B cell (primary cell): Measurements from ENCODE around the gene EDAR. TPM values are rescaled to one million over a fixed set of nuclear protein-coding genes. Genes with fewer than 3 reads are reported as not detected.

ENCODE experiments used
- ATAC-seq: fragments of 200-7000 bp; cut with Tn5 transposase; one replicate; pipeline ENCODE4 v1.10.0; 2021; ENCODE audit warnings: low read depth, mild to moderate bottlenecking, moderate number of reproducible peaks, moderate library complexity
- CTCF ChIA-PET: fragments of 350-600 bp; sonication (Branson Sonifier 250); formaldehyde crosslinking; loops from one replicate; lab custom pipeline; 2021; ENCODE audit warnings: antibody characterized with exemption, inconsistent platforms; lab: Charles Lee
- POLR2A ChIA-PET: fragments of 350-600 bp; sonication (Branson Sonifier 250); formaldehyde crosslinking; loops from one replicate; lab custom pipeline; 2021; ENCODE audit warnings: antibody characterized with exemption; lab: Charles Lee
- DNase-seq: peaks from one replicate; pipeline ENCODE4 v3.0.0; 2013
- H2AFZ ChIP-seq: 2 replicates; pipeline ENCODE4 v1.6.1; 2012; ENCODE audit warnings: mild to moderate bottlenecking, low read depth, low read length; ENCODE audit not compliant: insufficient read depth, poor library complexity, severe bottlenecking
- H3K27ac ChIP-seq, 2 donors: 1 replicate in 1 of 2; 2 replicates in 1 of 2; pipeline ENCODE4 v1.5.1; 2012 to 2013; ENCODE audit warnings: low read length in 2 of 2, mild to moderate bottlenecking in 2 of 2, moderate library complexity in 1 of 2
- H3K27me3 ChIP-seq, 4 experiments: fragments of 200-600 bp in 1 of 4; sonication (generic) in 1 of 4; replicated peaks in 1 of 4; 1 replicate in 2 of 4; 2 replicates in 2 of 4; pipeline versions ENCODE4 v1.6.1 to v1.7.0; 2013 to 2016; ENCODE audit warnings: low read length in 3 of 4, mild to moderate bottlenecking in 2 of 4, mixed read lengths in 1 of 4, moderate library complexity in 1 of 4; ENCODE audit not compliant: insufficient read depth in 4 of 4, control insufficient read depth in 3 of 4; ENCODE audit errors: control extremely low read depth in 1 of 4
- H3K36me3 ChIP-seq, 2 experiments: replicated peaks in 1 of 2; 1 replicate in 1 of 2; 2 replicates in 1 of 2; pipeline versions ENCODE4 v1.6.1 to v1.7.1; 2013; ENCODE audit warnings: low read length in 1 of 2; ENCODE audit not compliant: insufficient read depth in 2 of 2, control insufficient read depth in 1 of 2; ENCODE audit errors: control extremely low read depth in 1 of 2, extremely low read depth in 1 of 2
- H3K4me1 ChIP-seq, 2 donors: fragments of 200-600 bp in 1 of 2; sonication (generic) in 1 of 2; 1 replicate in 1 of 2; 2 replicates in 1 of 2; pipeline versions ENCODE4 v1.5.1 to v1.6.1; 2013 to 2017; ENCODE audit warnings: low read length in 2 of 2; ENCODE audit not compliant: control insufficient read depth in 2 of 2, insufficient read depth in 2 of 2
- H3K4me2 ChIP-seq: replicated peaks from 2 replicates; pipeline ENCODE3; 2012; ENCODE audit warnings: mild to moderate bottlenecking, low read depth, low read length; ENCODE audit not compliant: poor library complexity, severe bottlenecking
- H3K4me3 ChIP-seq, 5 experiments: fragments of 200-600 bp in 1 of 5; sonication (generic) in 1 of 5; 1 replicate in 3 of 5; 2 replicates in 2 of 5; pipeline versions ENCODE4 v1.5.1 to v1.7.0; 2011 to 2016; ENCODE audit warnings: low read length in 4 of 5, mild to moderate bottlenecking in 4 of 5, low read depth in 2 of 5, control low read depth in 1 of 5, moderate library complexity in 1 of 5; ENCODE audit not compliant: insufficient read depth in 1 of 5; ENCODE audit errors: control extremely low read depth in 1 of 5, extremely low read depth in 1 of 5
- H3K79me2 ChIP-seq: fragments of 200-600 bp; sonication (generic); one replicate; pipeline ENCODE4 v1.6.0; 2016; ENCODE audit warnings: low read length; ENCODE audit not compliant: control insufficient read depth, insufficient read depth
- H3K9ac ChIP-seq: fragments of 200-600 bp; sonication (generic); 2 replicates; pipeline ENCODE4 v1.6.1; 2017; ENCODE audit warnings: mild to moderate bottlenecking, low read length, moderate library complexity
- H3K9me3 ChIP-seq, 3 donors: one replicate each; pipeline versions ENCODE4 v1.6.1 to v1.7.1; 2013; ENCODE audit warnings: low read length in 2 of 3; ENCODE audit not compliant: control insufficient read depth in 2 of 3, insufficient read depth in 1 of 3; ENCODE audit errors: control extremely low read depth in 1 of 3
- H4K20me1 ChIP-seq: 2 replicates; pipeline ENCODE4 v1.6.0; 2012; ENCODE audit warnings: mild to moderate bottlenecking, low read length; ENCODE audit not compliant: insufficient read depth, control insufficient read depth, poor library complexity, severe bottlenecking
- H3K27ac Mint-ChIP-seq: one replicate; pipeline ENCODE4 v1.8.0; 2021; ENCODE audit warnings: mixed read lengths
- H3K27me3 Mint-ChIP-seq: one replicate; pipeline ENCODE4 v1.8.0; 2021; ENCODE audit warnings: mixed read lengths
- H3K4me1 Mint-ChIP-seq: one replicate; pipeline ENCODE4 v1.8.0; 2021; ENCODE audit warnings: mixed read lengths
- H3K4me3 Mint-ChIP-seq: one replicate; pipeline ENCODE4 v1.8.0; 2021; ENCODE audit warnings: mixed read lengths
- H3K9me3 Mint-ChIP-seq: one replicate; pipeline ENCODE4 v1.8.0; 2022; ENCODE audit warnings: mixed read lengths; ENCODE audit not compliant: insufficient read depth
- EZH2 ChIP-seq: IDR thresholded peaks from 2 replicates; pipeline ENCODE4 v1.6.1; 2012; ENCODE audit warnings: borderline replicate concordance, low read depth, mild to moderate bottlenecking, moderate library complexity, low read length; ENCODE audit not compliant: insufficient read depth, poor library complexity, severe bottlenecking
- WGBS: methylation state at CpG from one replicate; pipeline ENCODE4 v1.1.5; 2013; ENCODE audit warnings: missing lambda C conversion rate; ENCODE audit not compliant: insufficient coverage; 5-methylcytosine and 5-hydroxymethylcytosine counted together
- intact Hi-C: fragments of 100-400 bp; cut with micrococcal nuclease; formaldehyde crosslinking; loops from one replicate; pipeline ENCODE4 v1.10.0; 2022
- polyA plus RNA-seq: library from polyadenylated mRNA; depleted of rRNA; stranded (reverse); fragments of >200 nt; gene quantifications from 2 replicates; pipeline ENCODE4 v1.2.3, GENCODE V29; 2012
- total RNA-seq, 2 donors: library from RNA; stranded (reverse); fragments of 120-200 nt in 1 of 2; gene quantifications; 1 replicate in 1 of 2; 2 replicates in 1 of 2; pipeline versions ENCODE4 v1.2.3 to v1.2.4, GENCODE V29; 2013 to 2022
- TF ChIP-seq, protein P1 (sequence below): fragments of 200-600 bp; IDR thresholded peaks from one replicate; pipeline ENCODE4 v1.8.0; 2022; ENCODE audit warnings: antibody characterized with exemption, mild to moderate bottlenecking

EDAR gene
- total and polyA plus RNA-seq, 2 donors (not counting 1 experiment from before 2014, with no cell fraction given) = 0.03 TPM; not detected in 1

DNA sequence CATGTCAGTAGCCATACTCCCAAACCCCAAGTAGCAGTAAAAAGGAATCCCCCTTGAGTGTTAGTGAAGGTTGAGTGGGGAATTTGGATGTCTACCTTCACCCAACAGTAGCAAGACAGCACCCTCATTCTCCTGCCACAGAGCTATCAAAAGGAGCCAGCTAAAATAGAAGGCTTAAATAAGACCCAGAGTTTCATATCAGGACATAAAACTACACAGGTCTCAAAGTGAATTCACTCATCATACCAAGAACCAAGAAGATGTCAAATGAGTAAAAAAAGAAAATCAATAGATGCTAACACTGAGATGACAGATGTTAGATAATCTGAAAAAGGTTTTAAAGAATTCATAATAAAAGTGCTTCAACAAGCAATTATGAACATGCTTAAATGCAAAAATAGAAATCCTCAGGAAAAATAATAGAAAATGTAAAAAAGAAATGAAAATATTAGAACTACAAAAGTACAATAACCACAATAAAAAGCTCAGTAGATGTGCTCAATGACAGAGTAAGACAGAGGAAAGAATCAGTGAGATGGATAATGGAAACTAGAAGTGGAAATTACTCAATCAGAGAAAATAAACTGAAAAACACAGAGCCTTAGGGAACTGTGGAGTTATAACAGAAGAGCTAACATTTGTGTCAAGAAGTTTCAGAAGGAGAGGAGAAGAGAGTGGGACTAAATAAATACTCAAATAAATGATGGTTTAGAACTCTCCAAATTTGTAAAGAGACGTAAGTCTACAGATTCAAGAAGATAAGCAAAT is 90.5 kb downstream of the EDAR start:
- WGBS = no CpG with 5 or more reads among the region's 1 CpG
- POLR2A ChIA-PET = no interaction called here

DNA sequence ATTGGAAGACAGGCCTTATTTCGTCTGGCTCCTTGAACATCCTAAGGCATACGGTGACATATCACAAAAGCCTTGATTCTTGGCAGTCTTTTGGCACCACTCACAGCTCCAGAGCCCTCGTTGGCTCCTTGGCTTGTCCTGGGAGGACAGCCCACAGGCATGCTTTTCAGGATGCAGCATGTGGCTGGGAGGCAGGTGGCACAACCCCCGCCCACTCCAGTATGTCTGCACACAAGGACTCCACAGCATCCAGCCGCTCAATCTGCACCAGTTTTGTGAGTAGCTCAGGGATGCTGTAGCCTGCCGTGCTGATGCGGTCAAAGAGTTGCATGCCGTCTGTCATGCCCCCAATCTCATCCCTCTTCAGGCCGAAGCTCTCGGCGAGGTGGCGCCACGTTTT is 92.3 kb downstream of the EDAR start:
- H3K27ac ChIP-seq = no peak overlapping the region
- no peak for TF ChIP-seq EZH2
- TF ChIP-seq, protein P1, sequence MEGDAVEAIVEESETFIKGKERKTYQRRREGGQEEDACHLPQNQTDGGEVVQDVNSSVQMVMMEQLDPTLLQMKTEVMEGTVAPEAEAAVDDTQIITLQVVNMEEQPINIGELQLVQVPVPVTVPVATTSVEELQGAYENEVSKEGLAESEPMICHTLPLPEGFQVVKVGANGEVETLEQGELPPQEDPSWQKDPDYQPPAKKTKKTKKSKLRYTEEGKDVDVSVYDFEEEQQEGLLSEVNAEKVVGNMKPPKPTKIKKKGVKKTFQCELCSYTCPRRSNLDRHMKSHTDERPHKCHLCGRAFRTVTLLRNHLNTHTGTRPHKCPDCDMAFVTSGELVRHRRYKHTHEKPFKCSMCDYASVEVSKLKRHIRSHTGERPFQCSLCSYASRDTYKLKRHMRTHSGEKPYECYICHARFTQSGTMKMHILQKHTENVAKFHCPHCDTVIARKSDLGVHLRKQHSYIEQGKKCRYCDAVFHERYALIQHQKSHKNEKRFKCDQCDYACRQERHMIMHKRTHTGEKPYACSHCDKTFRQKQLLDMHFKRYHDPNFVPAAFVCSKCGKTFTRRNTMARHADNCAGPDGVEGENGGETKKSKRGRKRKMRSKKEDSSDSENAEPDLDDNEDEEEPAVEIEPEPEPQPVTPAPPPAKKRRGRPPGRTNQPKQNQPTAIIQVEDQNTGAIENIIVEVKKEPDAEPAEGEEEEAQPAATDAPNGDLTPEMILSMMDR = no peak
- H2AFZ ChIP-seq = no peak overlapping the region
- no peaks in the 10 kb centered on the region for H3K27me3 ChIP-seq
- no peaks in the 10 kb centered on the region for H3K79me2 ChIP-seq
- Mint-ChIP-seq H3K9me3 (peaks cover 4% of the 10 kb centered on the region), H3K4me3 (no peak overlapping the region), H3K27ac (no peak overlapping the region), H3K4me1 (no peaks in the 10 kb centered on the region), H3K27me3 (peaks cover 11% of the 10 kb centered on the region)
- H4K20me1 ChIP-seq = no peaks in the 10 kb centered on the region
- WGBS = 93% methylated on average over 12 of the region's 13 CpGs
- no peak overlapping the region for H3K4me2 ChIP-seq
- CTCF ChIA-PET = no interaction called here
- no peak overlapping the region for H3K9ac ChIP-seq
- peaks cover 0 to 19% (median 2%) of the 10 kb centered on the region in 3 donors for H3K9me3 ChIP-seq
- no peak for ATAC-seq
- no peak overlapping the region for H3K4me3 ChIP-seq
- POLR2A ChIA-PET = no interaction called here
- H3K4me1 ChIP-seq = no peaks in the 10 kb centered on the region
- no peaks in the 10 kb centered on the region for H3K36me3 ChIP-seq
- DNase-seq = no peak
- intact Hi-C loops = no loop called here

More for the DNA sequence above, 90.5 kb downstream of the EDAR start:
- Histone ChIP-seq H3K4me1 (no peaks in the 10 kb centered on the region), H3K4me3 (no peak overlapping the region), H3K9ac (no peak overlapping the region), H3K4me2 (no peak overlapping the region), H3K27ac (no peak overlapping the region), H3K27me3 (no peaks in the 10 kb centered on the region), H4K20me1 (no peaks in the 10 kb centered on the region), H3K79me2 (no peaks in the 10 kb centered on the region), H2AFZ (no peak overlapping the region), H3K36me3 (no peaks in the 10 kb centered on the region), H3K9me3 (peaks cover 0 to 9% (median 2%) of the 10 kb centered on the region in 3 donors)
- ATAC-seq (no peak), DNase-seq (no peak)
- TF ChIP-seq, protein P1 = no peak
- no peak for TF ChIP-seq EZH2
- Mint-ChIP-seq H3K9me3 (peaks cover 4% of the 10 kb centered on the region), H3K4me1 (no peaks in the 10 kb centered on the region), H3K4me3 (no peak overlapping the region), H3K27me3 (peaks cover 11% of the 10 kb centered on the region), H3K27ac (no peak overlapping the region)
- intact Hi-C loops = no loop called here
- CTCF ChIA-PET = no interaction called here
